Activated T-helper 1 cell treated with Interleukin-2 at 50 U/mL for 16 hours (primary cell): ENCODE measurements around the gene MAP3K12.
"Not testable (repeated sequence)": the region's sequence is repeated elsewhere in the genome, so short reads cannot be mapped to it uniquely, and the experiment has no call there.

ENCODE experiments used
- DNase-seq: peaks from one replicate; pipeline ENCODE4 v3.0.0-alpha.2; 2020; ENCODE audit warnings: low read depth

Gene MAP3K12

DNA sequence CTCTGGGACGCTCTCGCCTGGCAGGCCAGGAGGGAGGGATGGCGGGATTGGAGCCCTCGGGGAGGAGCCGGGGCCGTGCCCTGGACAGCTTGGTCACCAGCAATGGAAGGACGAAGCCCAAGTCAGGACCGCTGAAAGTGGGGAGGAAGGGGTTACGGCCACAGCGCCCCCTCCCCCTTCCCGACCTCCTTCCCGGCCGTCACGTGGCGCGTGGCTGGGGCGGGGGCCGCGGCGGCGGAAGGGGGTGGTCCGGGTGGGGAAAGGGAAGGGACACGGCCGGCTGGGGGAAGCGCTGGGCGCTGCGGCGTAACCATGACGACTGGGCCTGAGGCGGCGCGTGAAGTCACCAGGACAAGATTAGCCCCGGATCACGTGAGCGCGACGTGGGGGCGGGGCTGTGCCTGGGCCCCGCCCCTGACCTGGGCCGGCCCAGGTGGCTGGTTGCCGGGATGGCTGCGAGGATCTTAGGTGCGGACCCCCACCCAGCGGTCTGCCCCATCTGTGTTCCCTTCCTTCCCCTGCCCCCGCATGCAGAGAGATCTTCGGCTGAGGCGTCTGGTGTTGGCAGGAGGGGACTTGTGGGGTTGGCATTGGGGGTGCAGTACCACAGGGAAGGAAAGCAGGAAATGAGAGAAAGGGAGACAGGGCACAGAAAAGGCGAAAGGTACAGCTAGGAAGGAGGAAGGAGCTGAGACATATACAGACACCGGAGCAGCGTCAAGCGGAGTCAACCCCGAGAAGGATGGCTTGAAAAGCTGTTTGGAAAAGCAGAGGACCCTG is 6.2 kb downstream of the MAP3K12 start:
- DNase-seq = peak; percentile 76

DNA sequence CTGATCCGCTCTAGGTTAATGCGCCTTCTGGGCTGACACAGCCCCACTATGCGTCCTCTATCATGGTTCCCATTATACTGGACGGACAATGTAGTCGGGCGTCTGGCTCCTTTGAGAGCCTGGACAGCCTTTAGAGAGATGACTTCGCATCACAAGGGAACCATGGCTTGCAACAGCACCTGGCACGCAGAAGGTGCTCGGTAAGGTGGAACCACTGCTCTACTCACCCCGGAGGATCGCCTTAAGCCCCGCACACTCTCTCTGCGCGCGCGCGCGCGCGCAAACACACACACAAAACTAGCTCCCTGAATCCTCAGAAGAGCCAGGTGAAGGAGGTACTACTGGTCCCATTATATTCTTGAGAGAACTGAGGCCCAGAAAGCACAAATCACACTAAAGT is 7.1 kb downstream of the MAP3K12 start:
- DNase-seq = no peak

DNA sequence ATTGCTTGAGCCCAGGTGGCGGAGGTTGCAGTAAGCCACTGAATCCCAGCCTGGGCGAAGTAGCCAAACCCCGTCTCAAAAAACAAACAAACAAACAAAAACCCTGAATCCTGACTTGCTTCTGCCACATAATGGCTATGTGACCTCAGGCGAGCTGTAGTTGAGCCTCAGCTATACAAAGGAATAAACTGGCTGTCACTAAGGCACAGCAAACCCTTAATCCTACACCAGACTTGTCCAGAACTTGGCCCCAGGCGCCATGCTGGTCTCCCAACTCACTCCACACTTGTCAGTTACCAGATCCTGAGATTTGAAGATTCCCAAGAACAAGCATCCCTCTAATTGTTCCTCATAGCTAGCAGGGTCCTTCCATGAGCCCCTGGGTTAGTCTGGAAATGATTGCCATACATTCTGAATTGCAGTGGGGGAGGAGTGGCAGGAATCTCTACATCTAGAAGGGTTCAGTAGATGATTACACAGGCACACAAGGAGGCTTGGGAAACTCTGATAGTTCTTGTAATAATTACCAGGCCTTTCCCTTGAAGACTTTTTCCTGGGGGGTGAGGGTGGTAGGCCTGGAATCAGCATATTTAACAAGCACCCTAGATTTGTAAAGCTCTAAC is 9.9 kb downstream of the MAP3K12 start:
- DNase-seq = no peak

DNA sequence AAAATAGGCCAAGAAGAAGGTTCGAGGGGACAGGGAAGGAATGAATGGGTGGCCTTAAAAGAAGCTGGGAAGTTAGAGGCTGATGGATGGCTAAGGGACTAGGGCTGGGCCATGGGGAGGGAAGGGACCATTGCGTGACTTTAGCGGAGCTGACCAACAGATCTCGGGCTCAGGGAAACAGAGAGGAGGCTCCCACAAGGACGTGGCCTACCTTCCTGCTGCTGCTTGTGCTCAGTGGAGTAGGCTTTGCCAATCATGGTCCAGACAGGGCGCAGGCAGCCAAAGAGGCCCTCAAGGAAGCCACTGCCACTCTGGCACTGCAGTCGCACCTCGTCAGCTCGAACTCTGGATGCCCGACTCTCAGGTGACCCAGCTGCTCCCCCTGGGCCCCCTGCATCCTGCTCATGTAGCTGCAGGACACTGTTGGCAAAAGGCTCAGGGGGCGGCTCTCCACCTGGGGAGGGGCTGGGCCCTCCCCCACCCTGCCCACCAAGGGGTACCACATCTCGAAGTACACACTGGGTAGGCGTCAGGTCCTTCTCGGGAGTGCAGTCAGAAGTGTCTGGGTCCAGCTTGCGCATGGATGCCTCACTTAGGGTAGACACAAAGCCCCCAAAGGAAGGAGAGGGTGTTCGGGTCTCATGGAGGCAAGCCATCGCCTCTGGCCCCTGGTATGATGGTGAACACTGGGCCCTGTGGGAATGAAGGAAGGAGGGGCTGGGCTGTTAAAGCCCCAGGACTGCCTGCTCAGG is 12.3 kb downstream of the MAP3K12 start:
- no peak for DNase-seq

DNA sequence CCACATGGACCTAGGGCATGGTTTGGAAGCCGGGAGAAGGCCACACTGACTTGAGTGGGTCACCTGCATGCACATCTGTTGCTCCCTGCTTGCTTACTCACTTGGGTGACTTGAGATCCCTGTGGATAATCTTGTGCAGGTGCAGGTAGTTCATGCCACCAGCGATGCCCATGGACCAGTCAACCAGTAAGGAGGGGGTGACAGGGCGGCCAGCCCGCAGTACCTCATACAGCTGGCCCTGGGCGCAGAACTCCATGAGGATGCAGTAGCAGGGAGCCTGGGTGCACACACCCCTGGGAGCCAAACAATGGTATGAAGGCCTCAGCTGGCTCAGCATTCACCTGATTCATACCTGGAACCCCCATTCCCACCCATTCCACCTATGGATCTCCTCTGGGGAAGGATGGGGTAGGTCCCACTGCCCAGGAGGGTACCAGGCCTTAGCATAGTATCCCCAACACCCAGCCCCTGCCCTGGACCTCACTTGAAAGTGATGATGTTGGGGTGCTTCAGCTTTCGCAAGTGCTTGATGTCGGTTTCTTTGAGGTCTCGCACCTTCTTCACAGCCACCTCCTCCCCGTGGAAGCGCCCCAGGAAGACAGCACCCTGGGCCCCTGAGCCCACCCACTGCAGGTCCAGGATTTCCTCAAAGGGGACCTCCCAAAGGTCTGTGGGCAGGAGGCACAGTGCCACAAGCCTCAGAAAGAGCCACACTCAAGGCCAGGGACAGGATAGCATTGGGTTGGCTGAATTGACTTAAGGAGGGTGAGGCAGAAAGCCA is 13.1 kb downstream of the MAP3K12 start:
- no peak for DNase-seq

DNA sequence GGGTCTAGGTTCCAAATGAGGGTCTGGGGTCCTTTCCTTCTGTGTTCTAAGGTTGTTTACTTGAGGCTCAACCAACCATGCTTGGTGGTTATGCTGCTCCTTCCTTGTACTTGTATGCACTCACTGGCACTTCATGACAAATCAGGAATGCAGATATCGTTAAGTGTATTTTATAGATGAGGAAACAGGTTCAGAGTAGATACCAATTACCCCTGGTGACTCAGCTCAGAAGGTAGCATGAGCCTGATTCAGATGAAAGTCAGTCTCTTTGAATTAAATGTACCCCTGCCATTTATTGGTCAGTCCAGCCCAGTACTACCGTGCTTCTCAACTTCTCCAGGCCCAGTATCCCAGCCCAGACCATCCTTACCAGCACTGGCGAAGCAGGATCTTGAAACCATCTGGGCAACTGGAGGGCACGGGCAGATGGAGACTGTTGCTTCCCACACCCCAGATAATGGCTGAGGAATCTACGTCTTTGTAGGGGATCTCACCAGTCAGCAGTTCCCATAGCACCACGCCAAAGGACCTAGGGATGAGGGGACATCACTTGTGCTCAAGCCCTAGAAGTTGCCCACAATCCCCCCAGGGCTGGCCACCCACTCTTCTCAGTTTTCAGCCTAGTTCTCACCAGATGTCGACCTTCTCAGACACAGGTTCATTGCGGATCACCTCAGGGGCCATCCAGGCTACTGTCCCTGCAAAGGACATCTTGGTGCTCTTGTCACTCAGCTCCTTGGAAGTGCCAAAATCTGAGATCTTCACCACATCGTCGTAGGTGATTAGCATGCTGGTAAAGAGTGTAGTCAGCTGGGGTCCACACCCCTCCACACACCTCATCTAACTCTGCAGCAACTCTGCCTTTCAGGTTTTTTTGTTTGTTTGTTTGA is 14.3 kb downstream of the MAP3K12 start:
- DNase-seq = no peak

DNA sequence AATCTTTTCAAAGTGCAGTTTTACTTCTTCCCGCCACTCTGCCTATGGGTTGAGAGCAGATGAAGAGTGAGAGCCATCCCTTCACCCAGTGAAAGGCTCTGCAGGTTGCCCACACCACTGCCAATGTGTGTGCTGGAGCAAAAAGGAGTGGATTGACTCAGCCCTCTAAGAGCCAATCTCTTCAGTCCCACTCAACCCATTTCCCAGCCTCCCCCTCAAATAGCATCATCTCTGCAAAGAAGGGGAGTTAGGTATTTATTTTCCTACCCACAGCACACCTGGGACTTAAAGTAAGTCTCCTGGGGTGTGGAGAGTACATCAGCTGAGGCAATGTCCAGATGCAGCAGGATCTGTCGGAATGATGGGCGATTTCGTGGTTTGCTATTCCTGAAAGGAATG is 15.3 kb downstream of the MAP3K12 start:
- DNase-seq = no peak

DNA sequence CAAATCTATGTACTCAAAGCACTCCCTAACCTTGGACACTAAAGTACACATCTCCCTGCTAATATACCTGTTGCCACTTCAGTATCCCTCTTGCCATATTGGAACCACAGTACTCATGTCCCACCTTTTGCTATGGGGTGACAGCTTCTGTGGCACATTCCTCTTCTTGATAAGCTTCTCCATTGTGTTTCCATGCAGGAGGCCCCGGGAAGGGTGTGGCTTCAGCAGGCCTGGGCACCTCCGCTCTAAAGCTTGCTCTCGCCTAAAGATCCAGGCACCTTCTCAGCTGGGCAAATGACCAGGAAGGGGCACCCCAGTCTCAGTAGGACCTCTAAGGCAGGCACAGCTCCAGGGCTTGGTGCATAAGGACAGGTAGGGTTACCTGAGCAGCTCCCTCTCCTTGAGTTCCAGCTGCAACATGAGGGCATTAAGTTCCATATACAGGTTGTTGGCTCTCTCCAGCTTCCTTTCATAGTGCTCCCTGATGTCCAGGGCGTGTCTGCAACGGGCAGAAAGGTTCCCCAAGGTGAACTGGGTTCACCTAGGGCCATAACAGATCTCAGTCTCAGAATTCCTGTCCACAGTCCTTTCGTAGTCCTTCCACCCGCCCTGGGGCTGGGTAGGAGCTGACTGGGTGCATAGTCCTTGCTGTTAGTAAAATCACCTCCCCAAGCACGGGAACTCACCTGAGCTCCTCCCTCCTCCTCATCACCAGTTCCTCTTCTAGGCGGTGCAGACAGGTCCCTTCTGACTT is 15.9 kb downstream of the MAP3K12 start:
- DNase-seq = no peak

DNA sequence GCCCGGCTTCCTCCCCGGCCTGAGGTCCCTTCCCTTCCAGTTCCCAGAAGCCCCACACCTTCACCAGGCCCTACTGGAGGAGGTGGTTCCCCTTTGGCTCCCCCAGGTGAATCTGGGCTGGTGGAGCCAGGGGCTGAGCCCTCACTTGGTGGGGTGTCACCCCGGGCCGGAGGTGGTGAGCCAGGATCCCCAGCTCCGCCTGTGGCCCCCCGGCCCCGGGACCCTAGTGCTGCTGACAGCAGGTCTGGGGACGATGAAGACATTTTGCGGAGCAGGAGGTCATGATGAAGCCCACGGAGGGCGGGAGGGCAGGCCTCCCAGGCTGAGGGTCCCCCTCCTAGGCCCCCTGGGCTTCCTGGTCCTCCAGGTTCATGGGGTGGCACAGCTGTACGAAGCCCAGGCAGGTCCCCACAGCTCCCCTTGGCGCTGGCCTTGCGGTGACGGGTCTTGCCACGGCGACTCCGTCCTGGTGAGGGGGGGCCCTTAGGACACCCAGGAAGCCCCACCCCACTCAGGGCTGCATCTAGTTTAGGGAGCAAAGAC is 16.6 kb downstream of the MAP3K12 start:
- DNase-seq = no peak

DNA sequence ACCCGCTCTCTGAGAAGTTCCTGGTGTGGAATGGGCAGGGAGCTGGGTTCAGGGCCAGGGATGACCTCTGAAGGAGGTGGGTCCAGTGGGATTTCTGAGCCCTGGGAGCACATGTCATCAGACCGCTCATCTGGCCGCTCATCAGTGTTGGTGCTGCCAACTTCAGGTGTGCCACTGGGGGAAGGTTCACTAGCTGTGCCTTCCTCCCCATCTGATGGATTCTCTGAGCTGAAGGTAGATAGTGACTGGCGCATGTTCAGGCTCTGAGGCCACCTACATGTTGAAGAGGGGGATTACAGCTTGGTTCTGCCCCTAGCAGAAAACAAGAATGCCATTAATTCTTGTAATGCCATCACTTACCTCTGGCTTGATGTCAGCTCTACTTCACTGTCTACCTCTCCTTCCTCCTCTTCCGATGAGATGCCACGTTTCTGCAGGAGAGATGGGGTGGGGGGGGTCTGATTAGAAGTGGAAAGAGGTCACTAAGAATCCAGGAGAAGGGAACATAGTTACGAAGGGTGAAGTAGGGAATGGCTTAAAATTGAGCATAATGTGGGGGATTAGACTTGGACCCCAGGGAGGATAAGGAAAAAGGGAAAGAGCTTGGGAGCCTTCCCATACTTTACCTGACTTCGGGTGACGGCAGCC is 17.2 kb downstream of the MAP3K12 start:
- DNase-seq = no peak

DNA sequence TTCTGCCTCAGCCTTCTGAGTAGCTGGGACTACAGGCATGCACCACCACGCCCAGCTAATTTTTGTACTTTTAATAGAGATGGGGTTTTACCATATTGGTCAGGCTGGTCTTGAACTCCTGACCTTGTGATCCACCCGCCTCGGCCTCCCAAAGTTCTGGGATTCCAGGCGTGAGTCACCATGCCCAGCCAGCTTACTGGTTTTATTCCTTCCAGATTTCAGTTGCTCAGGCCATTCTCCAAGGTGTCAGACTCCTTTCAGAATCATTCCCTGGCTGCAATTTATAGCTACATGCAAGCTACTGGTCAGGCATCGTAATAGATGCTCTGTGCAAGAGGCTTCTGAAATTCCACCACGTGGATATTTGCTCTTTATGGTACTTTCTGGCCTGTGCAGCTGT is 17.8 kb downstream of the MAP3K12 start:
- not testable (repeated sequence) for DNase-seq

DNA sequence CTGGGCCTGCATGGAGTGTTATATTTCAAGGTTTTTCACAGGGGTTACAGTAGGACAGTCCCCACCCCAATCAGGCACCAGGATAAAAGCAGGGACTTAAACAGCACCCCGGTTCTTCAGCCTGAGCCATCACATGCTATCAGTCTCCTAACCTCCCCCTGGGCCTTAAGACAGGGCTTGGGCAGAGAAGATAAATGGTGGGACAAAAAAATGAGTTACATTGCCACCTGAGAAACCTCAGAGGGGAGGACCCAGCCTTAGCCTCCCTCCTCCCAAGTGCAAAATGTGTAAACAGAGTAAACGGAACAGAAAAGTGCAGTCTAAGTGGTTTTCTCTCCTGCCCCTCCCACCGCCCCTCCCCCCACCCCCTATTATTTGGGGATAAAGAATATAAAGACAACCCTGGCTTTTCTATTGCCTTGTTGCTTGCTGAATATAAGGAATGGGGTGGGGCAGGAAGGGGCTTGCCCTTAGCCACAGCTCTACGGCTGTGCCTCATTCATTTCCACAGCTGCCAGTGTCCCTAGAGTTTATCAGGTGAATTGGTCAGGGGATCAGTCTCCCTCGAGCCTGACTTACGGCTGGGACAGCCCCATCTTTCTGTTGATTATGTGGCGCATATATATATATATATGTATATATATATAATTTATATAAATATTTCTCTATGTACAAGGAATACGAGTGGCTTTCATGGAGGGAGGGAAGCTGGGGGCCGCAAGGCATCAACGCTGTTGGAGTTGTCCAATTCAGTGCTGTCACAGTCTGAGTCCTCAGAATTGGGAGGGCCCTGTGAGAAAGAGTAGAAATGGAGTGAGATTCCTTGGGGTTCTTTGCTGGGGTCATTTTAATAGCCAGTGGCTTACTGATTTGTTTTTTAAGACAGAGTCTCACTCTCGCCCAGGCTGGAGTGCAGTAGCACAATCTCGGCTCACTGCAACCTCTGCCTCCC is 18.5 kb downstream of the MAP3K12 start:
- DNase-seq = no peak

DNA sequence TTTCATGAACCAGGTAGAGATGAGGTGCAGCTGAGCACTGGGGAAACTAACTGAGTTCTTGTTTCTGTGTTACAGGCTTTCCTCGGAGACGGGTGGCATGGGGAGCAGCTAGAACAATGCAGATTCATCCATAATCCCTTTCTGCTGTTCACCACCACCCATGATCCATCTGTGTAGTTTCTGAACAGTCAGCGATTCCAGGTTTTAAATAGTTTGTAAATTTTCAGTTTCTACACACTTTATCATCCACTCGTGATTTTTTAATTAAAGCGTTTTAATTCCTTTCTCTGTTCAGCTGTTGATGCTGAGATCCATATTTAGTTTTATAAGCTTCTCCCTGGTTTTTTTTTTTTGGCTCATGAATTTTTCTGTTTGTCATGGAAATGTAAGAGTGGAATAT is 19.9 kb downstream of the MAP3K12 start:
- DNase-seq = no peak

DNA sequence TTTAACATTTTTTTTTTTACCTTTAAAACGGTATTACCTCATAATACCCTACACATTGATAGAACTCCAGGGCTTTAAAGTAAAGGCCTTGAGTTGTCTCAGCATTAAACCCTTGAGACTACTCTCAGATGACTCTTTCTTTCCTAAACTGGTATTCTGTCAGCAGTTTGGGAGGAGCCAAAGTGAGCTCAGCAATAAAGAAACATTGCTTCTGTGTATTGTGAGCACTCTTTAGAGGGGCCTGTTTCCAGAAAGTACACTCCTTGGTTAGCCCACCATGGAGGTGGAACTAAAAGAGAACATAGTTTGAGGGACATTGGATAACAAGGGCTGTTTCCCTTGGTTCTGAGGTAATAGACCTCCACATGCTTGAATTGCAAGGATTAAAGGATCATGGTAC is 20.4 kb downstream of the MAP3K12 start:
- no peak for DNase-seq

DNA sequence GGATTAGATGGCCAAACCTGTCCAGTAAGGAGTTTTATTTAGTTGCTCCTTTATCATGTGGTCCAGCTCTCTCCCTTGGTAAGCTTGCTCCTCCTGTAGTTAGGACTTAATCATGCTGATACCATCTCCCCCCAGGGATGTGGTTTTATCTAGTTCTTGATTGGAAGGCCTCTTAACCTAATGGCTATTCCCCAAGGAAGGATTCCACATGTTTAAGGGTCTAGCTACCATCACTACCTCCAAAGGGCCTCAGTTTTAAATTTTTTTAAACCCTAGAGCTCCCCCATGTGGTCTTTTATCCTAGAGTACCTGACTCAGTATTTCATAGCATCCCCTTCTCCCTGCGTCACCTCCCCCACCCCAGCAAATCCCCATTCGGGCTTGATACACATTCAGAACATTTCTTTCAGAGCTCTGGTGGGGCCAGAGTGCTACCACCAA is 22.5 kb downstream of the MAP3K12 start:
- DNase-seq = no peak

DNA sequence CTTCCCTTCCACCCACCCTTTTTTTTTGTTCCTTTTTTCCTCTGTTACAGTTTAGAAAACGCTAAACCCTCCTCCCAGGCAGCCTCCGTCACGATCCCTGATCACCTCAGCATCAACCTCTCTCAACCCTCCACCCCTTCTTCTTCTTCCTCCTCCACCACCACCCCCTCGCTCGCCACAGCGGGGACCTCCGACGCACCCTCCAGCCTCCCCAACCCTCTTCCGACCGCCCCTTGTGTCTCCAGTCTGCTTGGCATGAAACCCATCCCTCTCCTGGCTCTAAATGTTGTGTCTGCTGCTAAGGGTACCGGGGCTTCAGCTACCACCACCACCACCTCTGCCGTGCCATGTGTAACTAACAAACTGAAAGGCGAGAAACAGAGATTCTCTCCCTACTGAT is 24.4 kb downstream of the MAP3K12 start:
- DNase-seq = no peak

DNA sequence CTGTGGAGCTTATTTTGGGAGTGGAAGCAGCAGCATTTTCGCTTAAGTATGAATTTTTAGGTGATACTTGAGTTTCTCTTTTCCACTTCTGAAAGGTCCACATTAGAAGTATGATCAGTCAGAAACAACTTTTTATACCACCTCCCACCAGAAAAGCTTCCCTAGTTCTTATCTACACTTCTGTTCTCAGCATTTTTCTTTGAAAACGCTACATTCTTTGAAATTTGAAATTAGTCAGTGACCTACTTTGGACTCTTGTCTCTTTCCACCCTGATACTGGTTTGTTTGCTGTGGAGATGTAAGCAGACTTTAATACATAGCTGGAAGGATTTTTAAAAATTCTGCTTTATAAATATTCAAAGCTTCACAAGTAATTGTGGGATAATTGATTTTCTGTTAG is 25.2 kb downstream of the MAP3K12 start:
- DNase-seq = no peak

DNA sequence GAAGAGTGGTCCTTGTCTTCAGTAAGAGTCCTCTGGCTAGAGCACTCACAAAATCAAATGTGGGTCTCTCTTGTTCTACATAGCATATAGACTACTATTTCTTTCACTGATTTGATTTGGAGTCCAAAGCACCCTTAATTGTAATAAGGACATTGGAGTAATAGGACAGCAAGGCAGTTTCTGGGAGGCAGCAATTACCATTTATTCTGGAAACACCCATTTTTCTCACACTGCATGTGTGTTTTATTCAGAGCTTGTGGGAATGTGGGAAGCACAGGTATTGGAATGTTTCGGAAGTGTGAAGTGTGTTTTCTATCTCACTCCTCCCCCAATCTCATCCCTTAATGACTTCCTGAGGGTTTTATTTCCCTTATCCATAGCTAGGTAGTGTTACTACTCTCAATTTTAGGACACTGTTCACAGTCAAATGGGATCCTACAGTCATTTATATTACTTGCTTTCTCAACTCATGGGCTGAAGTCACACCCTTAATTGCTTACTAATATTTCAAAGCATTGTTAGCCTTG is 27.1 kb downstream of the MAP3K12 start:
- no peak for DNase-seq
